ENCODE data around the gene ZNRF3.

- no peak for TF ChIP-seq EZH2phosphoT487 (conservative IDR thresholded peaks at IDR 0.05; ENCODE audit: low read length)
- TF ChIP-seq CTCF (IDR thresholded peaks at IDR 0.05; ENCODE audit: insufficient read depth, low read length, poor library complexity, severe bottlenecking) = no peak
Observed at GRCh38 chr22:28942801-28943500, 59.6 kb downstream of the ZNRF3 start.

Measured in SU-DHL-6 (cell line).